HEK293T (cell line): ENCODE results near the gene SLC39A5.

ENCODE experiments used
- BHLHE40 ChIP-seq: fragments of 450-650 bp; IDR thresholded peaks from 2 replicates; pipeline ENCODE4 v1.6.1; 2016; ENCODE audit warnings: mild to moderate bottlenecking, moderate library complexity, borderline replicate concordance
- FOXA1 ChIP-seq: fragments of 450-650 bp; IDR thresholded peaks from 2 replicates; pipeline ENCODE4 v1.6.1; 2016; ENCODE audit warnings: mild to moderate bottlenecking
- FOXK2 ChIP-seq: fragments of 450-650 bp; IDR thresholded peaks from 2 replicates; pipeline ENCODE4 v1.6.1; 2016; ENCODE audit warnings: mild to moderate bottlenecking
- FOXM1 ChIP-seq: fragments of 450-650 bp; IDR thresholded peaks from 2 replicates; pipeline ENCODE4 v1.6.1; 2017; ENCODE audit warnings: mild to moderate bottlenecking, borderline replicate concordance
- SP1 ChIP-seq: fragments of 450-650 bp; IDR thresholded peaks from 2 replicates; pipeline ENCODE4 v1.6.1; 2017
- SUZ12 ChIP-seq: fragments of 450-650 bp; IDR thresholded peaks from 2 replicates; pipeline ENCODE4 v1.6.1; 2016; ENCODE audit warnings: mild to moderate bottlenecking

- TF ChIP-seq SUZ12 (no peak), FOXM1 (no peak), SP1 (no peak), FOXK2 (no peak), BHLHE40 (no peak), FOXA1 (no peak)
Measured at GRCh38 chr12:56192582-56192981, 37.3 kb upstream of the SLC39A5 start.
